ENCODE data around the gene ARHGEF12. TPM values are rescaled to one million over a fixed set of nuclear protein-coding genes. Genes with fewer than 3 reads are reported as not detected.
"Not testable (repeated sequence)": the region's sequence is repeated elsewhere in the genome, so short reads cannot be mapped to it uniquely, and the experiment has no call there.

The ARHGEF12 gene
- total RNA-seq, 2 donors from 2014 or later, result 77.6 to 101 TPM

DNA sequence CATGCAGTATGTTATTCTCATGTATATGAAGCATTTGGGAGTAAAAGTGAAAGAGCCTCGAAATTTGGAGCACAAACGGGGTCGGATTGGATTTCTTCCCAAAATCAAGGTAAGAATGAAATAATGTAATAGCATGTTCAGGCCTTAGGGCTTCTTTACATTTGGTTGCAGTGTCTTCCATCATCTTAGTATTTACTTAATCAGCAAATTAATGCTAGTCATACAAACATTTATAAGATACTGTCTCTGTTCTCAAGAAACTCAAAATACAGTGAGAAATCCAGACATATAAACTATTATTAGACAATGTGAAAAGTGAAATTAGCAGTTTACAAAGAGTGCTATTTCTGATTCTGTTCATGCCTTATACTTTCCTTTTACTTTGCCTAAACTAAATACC is 112.0 kb downstream of the ARHGEF12 start:
- intact Hi-C loops (cut with DNase I), result no loop called here
- no peak for DNase-seq (ENCODE audit: low spot score)

- DNase-seq (ENCODE audit: low spot score), result no peak
Measured at GRCh38 chr11:120455487-120455886, 119.3 kb downstream of the ARHGEF12 start.

GRCh38 chr11:120457996-120458395 is 121.8 kb downstream of the ARHGEF12 start:
- intact Hi-C loops (cut with DNase I), result no loop called here
- DNase-seq (ENCODE audit: low spot score), result no peak

More at GRCh38 chr11:120455487-120455886, 119.3 kb downstream of the ARHGEF12 start:
- intact Hi-C loops (cut with DNase I), result no loop called here

- intact Hi-C loops (cut with DNase I), result no loop called here
- DNase-seq (ENCODE audit: low spot score), result no peak
Measured at GRCh38 chr11:120462825-120463224, 126.6 kb downstream of the ARHGEF12 start.

DNA sequence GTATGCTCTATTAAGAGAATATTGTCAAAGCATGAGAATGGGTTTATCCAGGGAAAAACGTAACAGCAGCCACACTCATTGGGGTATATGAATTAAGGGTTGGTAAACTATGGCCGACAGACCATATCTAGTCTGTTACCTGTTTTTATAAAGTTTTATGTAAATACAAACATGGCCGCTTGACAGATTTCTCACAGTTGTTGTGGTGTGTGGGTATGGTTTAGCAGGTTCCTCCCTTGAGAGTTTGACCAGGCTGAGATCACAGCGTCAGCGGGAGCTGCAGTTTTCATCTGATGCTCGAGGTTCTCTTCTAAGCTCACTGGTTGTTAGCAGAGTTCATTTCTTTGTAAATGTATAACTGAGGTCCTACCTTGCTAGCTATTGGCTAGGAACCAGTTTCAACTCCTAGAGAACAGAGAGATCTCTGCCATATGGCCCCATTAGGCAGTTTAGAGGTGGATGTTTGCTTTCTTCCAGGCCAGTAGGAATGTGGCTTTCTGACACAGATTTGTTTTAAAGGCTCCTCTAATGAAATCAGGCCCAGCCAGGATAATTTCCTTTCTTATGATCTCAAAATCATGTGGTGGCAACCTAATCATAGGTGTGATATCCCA is 129.8 kb downstream of the ARHGEF12 start:
- no peak for DNase-seq (ENCODE audit: low spot score)
- intact Hi-C loops (cut with DNase I), result no loop called here

DNA sequence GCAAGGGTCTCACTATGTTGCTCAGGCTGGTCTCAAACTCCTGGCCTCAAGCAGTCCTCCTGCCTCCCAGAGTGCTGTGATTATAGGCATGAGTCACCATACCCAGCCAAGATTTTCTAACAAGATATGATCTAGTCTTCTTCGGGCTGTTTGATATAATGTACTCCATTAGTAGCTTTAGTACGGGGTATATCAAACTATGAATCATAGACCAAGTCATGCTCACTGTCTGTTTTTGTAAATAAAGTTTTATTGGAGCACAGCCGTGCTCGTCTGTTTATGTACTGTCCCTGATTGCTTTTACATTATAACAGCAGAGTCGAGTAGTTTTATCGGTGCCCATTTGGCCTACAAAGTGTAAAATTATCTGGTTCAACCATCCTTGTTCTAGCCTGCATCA is 131.4 kb downstream of the ARHGEF12 start:
- DNase-seq (ENCODE audit: low spot score), result no peak
- intact Hi-C loops (cut with DNase I), result no loop called here

- intact Hi-C loops (cut with DNase I), result no loop called here
- DNase-seq (ENCODE audit: low spot score), result no peak
Measured at GRCh38 chr11:120471131-120471530, 134.9 kb downstream of the ARHGEF12 start.

DNA sequence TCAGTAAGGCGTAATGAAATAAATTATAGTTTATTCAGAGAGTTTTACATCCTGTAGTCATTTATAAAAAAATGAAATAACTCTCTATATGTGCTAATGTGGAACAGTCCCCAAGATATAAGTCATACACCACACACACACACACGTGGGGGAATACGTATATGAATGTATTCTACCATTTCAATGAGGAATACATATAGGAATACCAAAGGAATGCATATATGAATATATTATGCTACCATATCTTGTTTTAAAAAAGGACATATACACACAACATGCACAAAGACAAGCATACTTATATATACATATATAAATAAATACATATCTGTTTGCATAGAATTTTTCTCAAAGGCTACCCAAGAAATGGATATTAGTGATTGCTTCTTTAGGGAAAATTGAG is 135.8 kb downstream of the ARHGEF12 start:
- intact Hi-C loops (cut with DNase I), result no loop called here

DNA sequence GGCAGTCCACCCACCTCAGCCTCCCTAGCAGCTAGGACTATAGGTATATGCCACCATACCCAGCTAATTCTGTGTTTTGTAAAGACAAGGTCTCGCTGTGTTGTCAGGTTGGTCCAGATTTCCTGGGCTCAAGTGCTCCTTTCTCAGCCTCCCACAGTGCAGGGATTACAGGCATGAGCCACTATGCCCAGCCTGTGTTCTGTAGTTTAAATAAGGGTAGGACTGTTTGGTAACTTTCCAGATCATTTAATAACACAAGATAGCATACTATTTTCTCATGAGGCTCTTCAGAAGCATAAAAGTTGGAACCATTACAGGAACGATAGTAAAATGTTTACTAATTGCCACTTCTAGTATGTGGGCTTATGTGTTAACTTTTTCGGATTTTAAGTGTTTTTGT is 137.3 kb downstream of the ARHGEF12 start:
- intact Hi-C loops (cut with DNase I), result no loop called here
- no peak for DNase-seq (ENCODE audit: low spot score)

More for the DNA sequence above, 135.8 kb downstream of the ARHGEF12 start:
- no peak for DNase-seq (ENCODE audit: low spot score)

- DNase-seq (ENCODE audit: low spot score), result no peak
- intact Hi-C loops (cut with DNase I), result no loop called here
Measured at GRCh38 chr11:120482149-120482548, 145.9 kb downstream of the ARHGEF12 start.

DNA sequence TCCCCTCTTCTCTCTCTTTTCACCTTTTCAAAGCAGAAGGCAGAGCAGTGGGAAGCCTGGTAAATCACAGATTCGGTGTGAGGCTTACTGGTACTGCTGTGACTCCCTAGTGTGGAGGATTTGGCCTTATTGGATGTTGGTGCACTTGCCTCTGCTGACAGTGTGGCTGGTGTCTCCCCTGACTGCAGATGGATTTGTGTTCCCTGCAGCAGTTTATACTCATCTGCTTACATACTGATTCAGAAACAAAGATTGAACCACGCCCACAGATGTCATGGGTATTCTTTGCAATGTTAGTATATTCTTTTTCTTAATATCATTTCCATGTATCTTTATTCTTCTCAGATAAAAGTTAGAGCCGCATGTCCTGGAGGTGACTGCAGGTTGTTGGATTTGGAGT is 148.5 kb downstream of the ARHGEF12 start:
- no peak for DNase-seq (ENCODE audit: low spot score)
- intact Hi-C loops (cut with DNase I), result no loop called here

GRCh38 chr11:120486138-120486537 is 149.9 kb downstream of the ARHGEF12 start:
- intact Hi-C loops (cut with DNase I), result no loop called here
- no peak for DNase-seq (ENCODE audit: low spot score)

DNA sequence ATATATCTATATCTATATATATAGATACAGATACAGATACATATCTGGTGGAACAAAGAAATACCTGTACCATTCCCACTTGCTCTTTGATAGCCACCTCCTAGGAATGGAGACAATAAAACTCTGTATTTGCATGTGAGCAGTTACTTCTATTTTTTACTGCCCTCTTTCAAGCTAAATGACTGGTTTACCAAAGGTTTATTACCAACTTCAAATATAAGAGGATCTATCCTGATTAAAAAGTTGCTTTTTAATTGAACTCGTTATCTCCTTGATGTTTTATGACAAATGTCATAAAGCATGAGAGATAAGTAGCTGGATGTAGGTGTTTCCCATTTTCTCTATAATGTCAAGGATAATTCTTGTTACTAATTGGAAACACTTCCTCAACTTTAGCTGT is 153.6 kb downstream of the ARHGEF12 start:
- DNase-seq (ENCODE audit: low spot score), result no peak
- intact Hi-C loops (cut with DNase I), result no loop called here

DNA sequence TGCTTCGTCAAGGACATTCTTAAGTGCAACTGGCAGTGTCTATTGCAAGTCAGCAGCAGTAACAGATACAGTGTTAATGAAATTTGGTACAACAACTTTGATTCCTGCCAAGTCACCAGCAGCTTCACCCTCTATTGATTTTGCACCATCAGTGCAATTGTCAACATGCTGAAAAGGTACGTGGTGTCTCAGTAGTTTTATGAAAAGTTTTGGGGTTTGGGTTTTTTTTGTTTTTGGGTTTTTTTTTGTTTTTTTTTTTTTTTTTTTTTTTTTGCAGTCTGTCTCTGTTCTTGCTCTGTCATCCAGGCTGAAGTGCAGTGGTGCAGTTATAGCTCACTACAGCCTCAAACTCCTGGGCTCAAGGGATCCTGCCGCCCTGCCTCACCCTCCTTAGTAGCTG is 156.3 kb downstream of the ARHGEF12 start:
- no peak for DNase-seq (ENCODE audit: low spot score)
- intact Hi-C loops (cut with DNase I), result no loop called here

DNA sequence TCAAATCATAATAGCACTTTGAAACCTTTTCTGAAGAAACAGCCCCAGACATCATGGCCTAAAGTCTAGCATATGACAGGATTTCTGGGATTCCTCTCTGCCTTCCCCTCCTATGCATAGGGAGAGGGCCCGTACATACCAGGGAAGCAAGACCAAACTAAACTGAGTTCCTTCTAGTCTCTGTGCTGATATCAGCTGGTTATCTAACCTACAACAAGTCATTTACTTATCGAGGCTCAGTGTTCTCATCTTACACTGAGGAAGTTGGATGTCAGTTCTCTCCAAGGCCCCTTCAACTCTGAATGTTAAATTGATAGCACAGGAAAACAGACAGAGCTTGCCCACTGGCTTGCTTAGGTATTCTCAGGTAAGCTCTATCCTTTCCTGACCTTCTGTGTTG is 158.4 kb downstream of the ARHGEF12 start:
- intact Hi-C loops (cut with DNase I), result no loop called here
- DNase-seq (ENCODE audit: low spot score), result no peak

- intact Hi-C loops (cut with DNase I), result no loop called here
- DNase-seq (ENCODE audit: low spot score), result no peak
Measured at GRCh38 chr11:120499088-120499487, 162.9 kb downstream of the ARHGEF12 start.

- intact Hi-C loops (cut with DNase I), result no loop called here
- DNase-seq (ENCODE audit: low spot score), result no peak
Measured at GRCh38 chr11:120499859-120500258, 163.6 kb downstream of the ARHGEF12 start.

DNA sequence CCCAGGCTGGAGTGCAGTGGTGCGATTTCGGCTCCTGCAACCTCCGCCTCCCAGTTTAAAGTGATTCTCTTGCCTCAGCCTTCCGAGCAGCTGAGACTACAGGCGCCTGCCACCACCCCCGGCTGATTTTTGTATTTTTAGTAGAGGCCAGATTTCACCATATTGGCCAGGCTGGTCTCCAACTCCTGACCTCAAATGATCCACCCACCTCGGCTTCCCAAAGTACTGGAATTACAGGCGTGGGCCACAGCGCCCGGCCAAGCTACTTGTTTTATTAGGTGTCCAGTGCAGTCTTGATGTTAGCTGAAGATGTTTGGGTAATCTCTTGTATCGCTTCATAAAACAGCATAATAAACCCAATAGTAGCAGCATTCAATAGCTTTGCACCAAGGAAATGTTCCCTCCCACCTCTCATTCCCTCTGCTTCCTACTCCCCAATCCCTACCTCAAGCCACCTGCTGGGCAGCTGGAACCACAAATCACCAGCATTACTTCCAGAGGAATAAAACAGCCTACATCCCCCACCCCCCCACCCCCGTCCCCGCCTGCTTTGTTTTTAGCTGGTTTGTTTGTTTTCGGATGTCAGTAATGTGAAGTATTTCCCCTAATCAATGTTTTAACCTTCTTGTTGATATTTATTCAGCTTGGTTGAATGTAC is 164.3 kb downstream of the ARHGEF12 start:
- intact Hi-C loops (cut with DNase I), result no loop called here
- DNase-seq (ENCODE audit: low spot score), result no peak

DNA sequence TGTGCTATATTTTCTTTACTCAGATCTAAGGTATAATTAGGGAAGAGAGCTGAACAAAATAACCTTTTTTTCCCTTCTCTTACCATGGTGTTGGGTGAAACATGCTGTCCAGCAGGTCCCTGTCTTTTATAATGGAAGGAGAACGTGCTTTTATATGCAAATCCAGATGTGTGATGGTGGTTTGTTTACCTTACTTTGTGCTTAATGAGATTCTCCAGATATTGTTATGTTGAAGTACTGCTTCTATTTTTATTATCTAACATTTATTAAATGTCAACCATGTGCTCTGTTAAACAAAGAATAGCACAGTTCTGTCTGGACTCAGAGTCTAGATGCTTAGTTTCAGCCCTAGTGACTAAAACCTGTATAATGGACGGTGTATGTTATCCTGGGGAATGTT is 165.2 kb downstream of the ARHGEF12 start:
- DNase-seq (ENCODE audit: low spot score), result no peak
- intact Hi-C loops (cut with DNase I), result no loop called here

- intact Hi-C loops (cut with DNase I), result no loop called here
Measured at GRCh38 chr11:120501976-120502755, 166.0 kb downstream of the ARHGEF12 start.

GRCh38 chr11:120503529-120503928 is 167.3 kb downstream of the ARHGEF12 start:
- intact Hi-C loops (cut with DNase I); DNase-seq (ENCODE audit: low spot score): not testable (repeated sequence)

More at GRCh38 chr11:120501976-120502755, 166.0 kb downstream of the ARHGEF12 start:
- DNase-seq (ENCODE audit: low spot score), result no peak
